Progenitor cell of endocrine pancreas (in vitro differentiated cells): ENCODE measurements around the gene SPRR4. TPM values are rescaled to one million over a fixed set of nuclear protein-coding genes. Genes with fewer than 3 reads are reported as not detected.

ENCODE experiments used
- DNase-seq: peaks from one replicate; pipeline ENCODE4 v3.0.0; 2021; ENCODE audit warnings: low spot score; ENCODE audit not compliant: unreplicated experiment
- H3K27ac Mint-ChIP-seq: 2 replicates; pipeline ENCODE4 v1.8.0; 2021; ENCODE audit warnings: mild to moderate bottlenecking, moderate library complexity, mixed read lengths
- H3K27me3 Mint-ChIP-seq: 2 replicates; pipeline ENCODE4 v1.8.0; 2021; ENCODE audit warnings: mixed read lengths
- H3K36me3 Mint-ChIP-seq: 2 replicates; pipeline ENCODE4 v1.8.0; 2022; ENCODE audit warnings: mixed read lengths; ENCODE audit not compliant: insufficient read depth
- H3K4me1 Mint-ChIP-seq: 2 replicates; pipeline ENCODE4 v1.8.0; 2021; ENCODE audit warnings: low read depth, mixed read lengths
- H3K4me3 Mint-ChIP-seq: 2 replicates; pipeline ENCODE4 v1.8.0; 2021; ENCODE audit warnings: low read depth, mild to moderate bottlenecking, moderate library complexity, mixed read lengths
- H3K9me3 Mint-ChIP-seq: 2 replicates; pipeline ENCODE4 v1.8.0; 2021; ENCODE audit warnings: low read depth, mixed read lengths
- total RNA-seq: library from RNA; stranded (reverse); gene quantifications from 2 replicates; pipeline ENCODE4 v1.2.1, GENCODE V29; 2021
- TF ChIP-seq, protein P1 (sequence below): fragments of 200-600 bp; sonication (generic); IDR thresholded peaks from one replicate; pipeline ENCODE4 v1.5.0; 2021; ENCODE audit warnings: antibody characterized with exemption, mild to moderate bottlenecking; ENCODE audit not compliant: unreplicated experiment

SPRR4 gene
- total RNA-seq, 1 donor from 2014 or later = not detected

DNA sequence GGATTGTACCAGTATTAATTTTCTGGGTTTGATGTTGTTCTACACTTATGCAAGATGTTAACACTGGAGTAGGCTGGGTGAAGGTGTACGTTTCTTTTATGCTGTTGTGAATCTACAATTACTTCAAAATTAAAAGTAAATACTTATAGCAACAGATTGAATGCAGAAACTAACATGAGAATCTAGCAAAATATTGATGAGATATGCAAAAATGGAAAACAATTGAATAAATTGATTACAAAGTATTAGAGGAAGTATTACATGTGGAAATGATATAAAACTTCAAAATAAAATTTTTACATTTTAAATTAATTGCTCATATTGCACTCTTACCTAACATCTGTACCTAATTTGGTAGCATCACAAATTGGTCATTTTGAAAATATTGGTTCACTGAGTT, 25.4 kb downstream of the SPRR4 start:
- H3K4me1 Mint-ChIP-seq = peaks cover 10% of the 10 kb centered on the region

DNA sequence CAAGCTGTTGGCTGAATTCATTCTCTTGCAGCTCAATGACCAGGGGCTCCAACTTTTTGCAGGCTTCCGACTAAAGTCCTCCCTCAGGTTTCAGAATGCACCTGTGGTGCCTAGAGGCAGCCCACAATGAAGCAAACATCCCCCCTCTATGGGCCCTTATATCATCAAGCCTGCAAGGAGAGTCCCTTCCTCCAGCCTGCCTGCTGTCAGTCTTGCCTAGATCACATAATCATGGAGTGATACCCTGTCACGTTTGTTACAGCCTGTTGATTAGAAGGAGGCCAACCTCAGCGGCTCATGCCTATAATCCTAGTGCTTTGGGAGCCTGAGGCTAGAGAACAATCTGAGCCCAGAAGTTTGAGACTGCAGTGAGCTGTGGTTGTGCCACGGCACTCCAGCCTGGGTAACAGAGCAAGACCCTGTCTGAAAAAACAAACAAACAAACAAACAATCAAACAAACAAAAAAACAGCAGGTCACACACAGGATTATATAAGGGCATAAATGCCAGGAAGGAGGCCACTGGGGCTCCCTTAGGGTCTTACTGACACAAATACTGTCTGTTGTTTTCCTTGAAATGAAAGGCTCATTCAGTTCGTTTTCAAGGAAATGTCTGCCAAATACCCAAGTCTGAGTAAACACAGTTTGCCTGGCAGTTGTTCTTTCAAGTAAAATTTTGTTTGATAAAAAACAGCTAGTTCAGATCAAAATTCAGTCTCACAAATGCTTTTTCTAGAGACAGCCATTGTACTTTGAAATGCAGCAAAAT, 26.4 kb downstream of the SPRR4 start:
- no peaks in the 10 kb centered on the region for H3K27me3 Mint-ChIP-seq
- H3K4me3 Mint-ChIP-seq = no peak overlapping the region
- no peaks in the 10 kb centered on the region for H3K36me3 Mint-ChIP-seq
- no peak for DNase-seq
- H3K9me3 Mint-ChIP-seq = peaks cover 10% of the 10 kb centered on the region
- H3K27ac Mint-ChIP-seq = peak overlapping the region; percentile 47
- H3K4me1 Mint-ChIP-seq = peaks cover 10% of the 10 kb centered on the region
- TF ChIP-seq, protein P1, sequence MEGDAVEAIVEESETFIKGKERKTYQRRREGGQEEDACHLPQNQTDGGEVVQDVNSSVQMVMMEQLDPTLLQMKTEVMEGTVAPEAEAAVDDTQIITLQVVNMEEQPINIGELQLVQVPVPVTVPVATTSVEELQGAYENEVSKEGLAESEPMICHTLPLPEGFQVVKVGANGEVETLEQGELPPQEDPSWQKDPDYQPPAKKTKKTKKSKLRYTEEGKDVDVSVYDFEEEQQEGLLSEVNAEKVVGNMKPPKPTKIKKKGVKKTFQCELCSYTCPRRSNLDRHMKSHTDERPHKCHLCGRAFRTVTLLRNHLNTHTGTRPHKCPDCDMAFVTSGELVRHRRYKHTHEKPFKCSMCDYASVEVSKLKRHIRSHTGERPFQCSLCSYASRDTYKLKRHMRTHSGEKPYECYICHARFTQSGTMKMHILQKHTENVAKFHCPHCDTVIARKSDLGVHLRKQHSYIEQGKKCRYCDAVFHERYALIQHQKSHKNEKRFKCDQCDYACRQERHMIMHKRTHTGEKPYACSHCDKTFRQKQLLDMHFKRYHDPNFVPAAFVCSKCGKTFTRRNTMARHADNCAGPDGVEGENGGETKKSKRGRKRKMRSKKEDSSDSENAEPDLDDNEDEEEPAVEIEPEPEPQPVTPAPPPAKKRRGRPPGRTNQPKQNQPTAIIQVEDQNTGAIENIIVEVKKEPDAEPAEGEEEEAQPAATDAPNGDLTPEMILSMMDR = no peak

More for the DNA sequence above, 25.4 kb downstream of the SPRR4 start:
- Mint-ChIP-seq H3K36me3 (no peaks in the 10 kb centered on the region), H3K9me3 (peaks cover 10% of the 10 kb centered on the region), H3K4me3 (no peak overlapping the region), H3K27me3 (no peaks in the 10 kb centered on the region), H3K27ac (no peak overlapping the region)
- no peak for DNase-seq
- TF ChIP-seq, protein P1 = no peak

DNA sequence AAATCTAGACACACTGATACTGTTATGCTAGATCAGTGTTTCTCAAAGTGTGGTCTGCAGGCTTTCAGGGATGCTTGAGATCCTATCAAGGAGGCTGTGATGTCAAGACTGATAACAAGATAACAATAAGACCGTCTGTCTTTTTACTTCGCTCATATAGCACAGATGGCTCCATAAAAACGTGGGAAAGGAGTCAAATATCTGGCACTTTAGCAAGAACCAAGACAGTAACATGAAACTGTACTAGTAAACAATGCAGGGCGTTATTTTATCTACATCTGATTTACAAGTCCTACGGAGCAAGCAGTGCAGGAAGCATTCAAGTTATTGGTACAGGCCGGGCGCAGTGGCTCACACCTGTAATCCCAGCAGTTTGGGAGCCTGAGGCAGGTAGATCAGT, 27.5 kb downstream of the SPRR4 start:
- H3K27me3 Mint-ChIP-seq = no peaks in the 10 kb centered on the region
- peaks cover 10% of the 10 kb centered on the region for H3K4me1 Mint-ChIP-seq
- H3K9me3 Mint-ChIP-seq = peaks cover 10% of the 10 kb centered on the region
- no peak overlapping the region for H3K27ac Mint-ChIP-seq
- H3K36me3 Mint-ChIP-seq = no peaks in the 10 kb centered on the region
- TF ChIP-seq, protein P1 = no peak
- no peak overlapping the region for H3K4me3 Mint-ChIP-seq
- no peak for DNase-seq

DNA sequence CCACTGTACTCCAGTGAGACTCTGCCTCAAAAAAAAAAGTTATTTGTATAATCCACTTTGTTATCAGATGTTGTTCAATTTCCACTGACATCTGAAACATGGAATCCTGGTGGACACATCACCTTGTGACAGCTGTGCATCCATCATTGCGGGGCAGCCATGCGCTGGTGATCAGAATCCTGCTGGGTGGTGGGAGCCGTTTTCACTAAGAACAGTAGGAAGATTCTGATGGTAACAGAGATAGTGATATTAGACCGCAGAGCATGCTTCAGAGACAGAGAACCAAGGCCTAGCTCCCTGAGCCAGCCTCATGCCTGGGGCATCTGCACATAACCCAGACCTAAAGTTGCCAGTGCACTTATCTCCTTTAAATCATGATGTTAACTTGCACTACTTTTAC, 28.0 kb downstream of the SPRR4 start:
- Mint-ChIP-seq H3K4me1 (peaks cover 10% of the 10 kb centered on the region), H3K27ac (no peak overlapping the region), H3K36me3 (no peaks in the 10 kb centered on the region), H3K9me3 (peaks cover 10% of the 10 kb centered on the region), H3K27me3 (no peaks in the 10 kb centered on the region), H3K4me3 (no peak overlapping the region)
- TF ChIP-seq, protein P1 = no peak
- DNase-seq = no peak

DNA sequence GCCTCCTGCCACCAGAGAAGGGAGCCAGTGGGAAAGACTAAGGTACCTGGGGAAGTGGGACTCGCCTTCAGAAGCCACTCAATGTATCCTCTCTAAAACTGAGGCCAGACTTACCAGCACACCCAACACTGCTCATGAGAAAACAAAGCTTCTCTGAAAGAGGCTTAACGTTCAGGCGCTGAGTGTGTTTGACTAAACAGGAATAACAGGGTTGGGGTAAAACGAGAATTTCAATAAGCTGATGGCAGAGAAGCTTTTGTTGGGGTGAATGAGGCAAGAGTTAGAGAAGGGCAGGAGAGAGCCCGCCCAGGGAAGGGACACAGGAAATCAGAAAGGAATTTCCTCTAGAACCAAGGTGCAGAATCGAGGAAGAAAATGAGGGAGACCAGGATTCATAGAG, 29.4 kb downstream of the SPRR4 start:
- Mint-ChIP-seq H3K4me3 (no peak overlapping the region), H3K27ac (no peak overlapping the region), H3K36me3 (no peaks in the 10 kb centered on the region), H3K9me3 (peaks cover 10% of the 10 kb centered on the region), H3K27me3 (no peaks in the 10 kb centered on the region), H3K4me1 (peaks cover 10% of the 10 kb centered on the region)
- TF ChIP-seq, protein P1 = no peak
- DNase-seq = no peak
